Fibroblast of mammary gland (primary cell): ENCODE measurements around the gene NFIA.
A peak's percentile ranks its signal among the peaks of the same experiment; 100 is the strongest.

Source experiments
- DNase-seq: peaks from one replicate; pipeline ENCODE4 v3.0.0-alpha.2; 2010; ENCODE audit warnings: low read depth
- H3K4me3 ChIP-seq: 2 replicates; pipeline ENCODE4 v1.5.1; 2011; ENCODE audit warnings: low read depth, mild to moderate bottlenecking, low read length, moderate library complexity; ENCODE audit not compliant: control insufficient read depth
- TF ChIP-seq, protein P1 (sequence below): conservative IDR thresholded peaks from 2 replicates; pipeline ENCODE4 v1.5.1; 2011; ENCODE audit warnings: low read depth, low read length, inconsistent platforms; ENCODE audit not compliant: control insufficient read depth, insufficient read depth

NFIA gene

DNA sequence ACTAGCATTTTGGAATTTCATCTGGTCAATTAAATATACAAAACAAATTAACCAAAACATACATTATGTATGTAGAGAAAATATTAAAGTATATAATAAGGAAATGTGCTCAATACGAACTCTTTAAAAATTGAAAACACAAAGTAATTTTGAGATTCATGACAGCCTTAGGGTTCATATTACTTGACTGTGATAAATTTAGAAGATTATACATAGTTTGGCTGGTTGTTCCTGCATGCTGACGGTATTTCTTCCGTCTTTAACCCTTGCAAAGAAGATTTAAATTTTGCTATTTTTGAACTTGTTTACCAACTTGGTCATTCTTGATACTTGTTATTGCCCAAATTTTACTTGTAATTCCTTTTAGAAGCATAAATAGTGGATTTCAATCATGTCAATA lies 298.2 kb downstream of the NFIA start:
- H3K4me3 ChIP-seq, result no peak overlapping the region
- TF ChIP-seq, protein P1, sequence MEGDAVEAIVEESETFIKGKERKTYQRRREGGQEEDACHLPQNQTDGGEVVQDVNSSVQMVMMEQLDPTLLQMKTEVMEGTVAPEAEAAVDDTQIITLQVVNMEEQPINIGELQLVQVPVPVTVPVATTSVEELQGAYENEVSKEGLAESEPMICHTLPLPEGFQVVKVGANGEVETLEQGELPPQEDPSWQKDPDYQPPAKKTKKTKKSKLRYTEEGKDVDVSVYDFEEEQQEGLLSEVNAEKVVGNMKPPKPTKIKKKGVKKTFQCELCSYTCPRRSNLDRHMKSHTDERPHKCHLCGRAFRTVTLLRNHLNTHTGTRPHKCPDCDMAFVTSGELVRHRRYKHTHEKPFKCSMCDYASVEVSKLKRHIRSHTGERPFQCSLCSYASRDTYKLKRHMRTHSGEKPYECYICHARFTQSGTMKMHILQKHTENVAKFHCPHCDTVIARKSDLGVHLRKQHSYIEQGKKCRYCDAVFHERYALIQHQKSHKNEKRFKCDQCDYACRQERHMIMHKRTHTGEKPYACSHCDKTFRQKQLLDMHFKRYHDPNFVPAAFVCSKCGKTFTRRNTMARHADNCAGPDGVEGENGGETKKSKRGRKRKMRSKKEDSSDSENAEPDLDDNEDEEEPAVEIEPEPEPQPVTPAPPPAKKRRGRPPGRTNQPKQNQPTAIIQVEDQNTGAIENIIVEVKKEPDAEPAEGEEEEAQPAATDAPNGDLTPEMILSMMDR, result no peak
- DNase-seq, result no peak

DNA sequence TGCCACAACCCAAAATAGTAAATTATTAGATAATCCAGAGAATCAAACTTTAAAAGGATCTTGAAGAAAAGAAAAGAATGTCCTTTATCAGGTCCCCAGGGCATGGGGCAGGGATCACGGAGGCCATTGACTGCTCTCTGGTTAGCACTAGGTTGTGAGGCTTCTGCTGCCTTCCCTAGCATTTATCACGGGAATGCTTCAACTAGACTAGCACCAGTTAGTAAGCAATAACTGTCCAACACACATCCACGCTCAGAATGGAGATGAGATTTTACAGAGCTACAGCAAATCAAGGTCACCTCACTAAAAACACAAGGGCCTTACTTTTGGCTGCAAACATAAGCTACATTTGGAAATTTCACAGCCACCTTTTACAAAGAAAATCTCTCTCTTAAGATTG lies 304.0 kb downstream of the NFIA start:
- no peak overlapping the region for H3K4me3 ChIP-seq
- TF ChIP-seq, protein P1, result no peak
- DNase-seq, result no peak

GRCh38 chr1:61386770-61387169 lies 304.4 kb downstream of the NFIA start:
- H3K4me3 ChIP-seq, result no peak overlapping the region
- TF ChIP-seq, protein P1, result no peak
- no peak for DNase-seq

DNA sequence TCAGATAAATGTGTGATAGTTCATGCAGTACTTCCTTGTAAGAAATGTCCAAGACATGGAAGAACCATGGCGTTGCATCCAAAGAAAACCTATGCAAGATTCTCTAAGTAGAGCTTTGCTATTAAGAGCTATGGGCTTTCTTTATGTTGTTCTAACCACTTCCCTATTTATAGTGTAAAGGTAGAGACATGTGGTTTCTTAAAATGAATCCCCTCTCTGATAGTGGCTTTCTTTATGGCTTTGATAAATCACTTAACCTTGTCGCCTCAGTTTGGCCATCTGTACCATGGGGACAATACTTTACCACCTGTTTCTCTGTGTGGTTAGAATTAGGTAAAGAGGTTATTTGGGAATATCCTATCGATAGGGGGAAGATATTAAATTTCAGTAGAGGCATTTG lies 305.5 kb downstream of the NFIA start:
- TF ChIP-seq, protein P1, result no peak
- DNase-seq, result no peak
- no peak overlapping the region for H3K4me3 ChIP-seq

DNA sequence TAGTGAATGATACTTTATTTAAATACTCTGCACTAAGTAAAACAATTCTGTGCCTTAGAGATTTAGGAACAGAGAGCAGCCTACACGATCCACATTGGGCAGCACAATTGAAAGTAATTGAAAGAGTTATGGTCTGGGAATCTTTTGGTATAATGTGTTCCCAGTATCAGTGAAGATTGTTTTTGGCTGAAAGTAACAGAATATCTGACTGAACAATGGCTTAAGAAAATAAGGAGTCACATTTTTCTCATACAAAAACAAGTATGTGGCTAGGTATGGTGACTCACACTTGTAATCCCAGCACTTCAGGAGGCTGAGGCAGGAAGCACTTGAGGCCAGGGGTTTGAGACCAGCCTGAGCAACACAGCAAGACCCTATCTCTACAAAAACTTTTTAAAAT lies 306.2 kb downstream of the NFIA start:
- H3K4me3 ChIP-seq, result no peak overlapping the region
- DNase-seq, result peak; percentile 58
- TF ChIP-seq, protein P1, result no peak

- DNase-seq, result no peak
- H3K4me3 ChIP-seq, result no peak overlapping the region
- TF ChIP-seq, protein P1, result no peak
Measured at GRCh38 chr1:61389194-61389925, 307.0 kb downstream of the NFIA start.
